GM19328 (cell line): ENCODE measurements around the gene DIP2C.

Source experiments
- ATAC-seq: cut with Tn5 transposase; IDR thresholded peaks from one replicate; pipeline ENCODE4 v1.9.1; 2021; ENCODE audit warnings: mild to moderate bottlenecking, moderate library complexity; ENCODE audit not compliant: unreplicated experiment

Gene DIP2C

DNA sequence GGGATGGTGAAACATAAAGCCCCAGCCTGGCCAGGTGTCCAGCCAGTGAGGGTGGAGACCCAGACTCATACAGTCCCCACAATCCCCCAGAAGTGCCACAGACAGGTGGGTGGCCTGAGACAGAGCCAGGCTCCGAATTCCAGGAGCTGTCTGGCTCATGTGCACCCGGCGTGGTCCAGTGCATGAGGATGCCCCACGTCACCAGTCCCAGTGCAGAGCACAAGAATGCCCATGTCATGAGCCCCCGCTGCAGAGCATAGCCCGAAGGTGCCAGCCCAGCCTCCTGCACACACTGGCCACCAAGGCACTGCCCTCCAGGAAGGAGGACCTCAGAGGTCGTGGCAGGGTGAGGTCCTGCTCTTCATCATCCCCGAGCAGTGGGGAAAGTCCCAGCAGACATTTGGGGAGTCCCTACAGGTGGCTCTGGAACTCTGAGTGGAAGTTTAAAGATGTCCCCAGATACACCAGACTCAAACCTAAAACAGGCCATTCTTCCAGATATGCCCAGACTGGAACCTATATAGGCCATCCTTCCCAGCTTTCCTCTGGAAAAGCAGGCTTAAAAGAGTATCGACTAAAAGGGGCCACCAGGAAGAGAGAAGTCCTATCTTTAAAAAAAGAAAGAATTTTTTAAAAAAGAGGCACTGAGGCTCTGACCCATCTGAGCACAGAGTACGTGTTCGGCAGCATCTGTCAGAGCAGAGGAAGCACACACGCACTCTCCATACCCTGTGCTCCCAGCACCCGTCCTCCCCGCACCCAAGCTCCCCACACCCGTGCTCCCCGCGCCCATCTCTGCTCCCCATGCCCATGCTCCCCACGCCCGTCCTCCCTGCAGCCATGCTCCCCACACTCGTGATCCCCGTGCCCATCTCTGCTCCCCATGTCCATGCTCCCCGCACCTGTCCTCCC, 11.5 kb downstream of the DIP2C start:
- no peak for ATAC-seq

DNA sequence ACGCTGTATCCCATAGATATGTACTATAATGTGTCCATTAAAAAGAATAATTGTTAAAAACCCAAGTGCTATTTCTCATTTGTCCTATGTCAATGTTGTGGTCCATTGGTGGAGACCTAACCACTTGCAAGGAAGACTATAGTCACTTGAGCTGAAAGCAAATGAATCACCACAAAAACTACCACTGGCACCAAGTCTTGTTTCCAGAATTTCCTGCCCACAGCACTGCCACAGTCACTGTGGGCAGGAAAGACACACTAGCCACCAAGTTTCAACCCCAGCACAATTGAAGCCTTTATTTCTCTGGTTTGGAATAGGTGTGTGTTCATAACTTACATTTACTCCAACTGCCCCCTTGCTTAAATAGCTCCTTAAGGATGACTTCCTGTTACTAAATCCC, 12.4 kb downstream of the DIP2C start:
- no peak for ATAC-seq

DNA sequence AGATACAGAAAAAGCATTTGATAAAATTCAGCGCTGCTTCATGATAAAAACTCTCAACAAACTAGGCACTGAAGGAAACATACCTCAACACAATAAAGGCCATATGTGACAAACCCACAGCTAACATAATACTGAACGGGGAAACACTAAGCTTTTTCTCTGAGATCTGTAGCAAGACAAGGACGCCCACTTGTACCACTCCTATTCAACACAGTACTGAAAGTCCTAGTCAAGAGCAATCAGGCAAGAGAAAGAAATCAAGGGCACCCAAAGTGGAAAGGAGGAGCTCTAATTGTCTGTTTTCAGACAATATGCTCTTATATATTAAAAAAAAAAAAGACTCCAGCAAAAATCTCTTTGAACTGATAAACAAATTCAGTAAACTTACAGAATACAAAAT, 13.3 kb downstream of the DIP2C start:
- ATAC-seq = no peak

DNA sequence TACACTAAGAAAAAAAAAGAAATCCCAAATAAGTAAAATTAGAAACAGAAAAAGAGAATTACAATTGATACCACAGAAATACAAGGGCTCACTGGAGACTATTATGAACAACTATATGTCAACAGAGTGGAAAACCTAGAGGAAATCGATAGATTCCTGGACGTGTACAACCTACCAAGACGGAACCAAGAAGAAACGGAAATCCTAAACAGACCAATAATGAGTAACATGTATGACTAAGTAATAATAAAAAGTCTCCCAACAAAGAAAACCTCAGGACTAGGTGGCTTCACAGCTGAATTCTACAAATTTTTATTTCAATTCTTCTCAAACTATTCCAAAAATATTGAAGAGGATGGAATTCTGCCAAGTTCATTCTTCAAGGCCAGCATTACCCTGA, 13.9 kb downstream of the DIP2C start:
- ATAC-seq = no peak

DNA sequence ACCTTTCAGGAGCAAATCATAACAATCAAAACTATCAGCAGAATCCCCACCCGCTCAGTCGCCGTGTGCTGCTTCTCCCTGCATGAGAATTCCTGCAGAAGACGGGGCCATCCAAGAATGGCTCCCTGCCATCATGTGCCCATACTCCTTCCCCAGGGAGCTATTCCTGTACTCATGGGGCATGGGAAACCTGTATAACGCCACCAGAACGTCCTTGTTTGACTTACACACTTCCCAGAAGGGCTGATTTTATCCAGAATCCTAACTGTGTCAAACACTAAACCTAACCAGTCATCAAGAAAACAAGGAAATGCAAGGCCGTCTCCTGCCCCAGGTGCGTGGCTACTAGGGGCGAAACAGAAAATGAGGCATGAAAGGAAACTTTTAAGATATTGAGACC, 16.0 kb downstream of the DIP2C start:
- no peak for ATAC-seq

DNA sequence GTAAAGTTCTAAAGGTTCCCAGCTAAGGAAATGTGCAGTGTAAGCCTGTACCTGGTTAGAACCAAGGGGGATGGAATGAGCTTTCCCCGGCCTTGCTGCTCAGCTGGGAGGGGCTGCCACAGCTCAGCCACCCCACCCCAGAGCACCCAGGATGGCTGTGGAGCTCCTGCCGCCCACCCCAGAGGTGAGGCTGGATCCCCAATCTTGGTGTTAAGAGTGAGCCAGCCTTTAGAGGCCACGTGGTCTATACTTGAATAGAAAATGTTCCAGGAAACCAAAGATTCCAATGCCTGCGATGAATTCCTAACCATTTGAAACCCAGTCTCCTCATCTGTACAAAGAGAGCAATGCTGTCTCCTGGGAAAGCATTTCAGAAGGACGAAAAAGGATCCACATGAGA, 16.5 kb downstream of the DIP2C start:
- no peak for ATAC-seq

DNA sequence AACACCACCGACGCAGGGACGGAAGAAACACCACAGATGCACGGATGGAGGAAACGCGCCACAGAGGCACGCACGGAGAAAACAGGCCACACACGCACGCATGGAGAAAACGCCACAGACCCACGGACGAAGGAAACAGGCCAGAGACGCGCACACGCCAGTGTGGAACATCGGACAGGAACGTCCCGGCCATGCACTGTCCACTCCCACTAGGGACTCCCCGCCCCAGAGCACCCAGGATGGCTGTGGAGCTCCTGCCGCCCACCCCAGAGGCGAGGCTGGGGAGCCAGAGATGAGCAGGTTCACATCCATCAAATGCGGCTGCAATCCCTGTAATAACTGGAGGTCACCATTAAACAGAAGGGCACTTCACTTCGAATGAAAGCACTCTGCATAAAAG, 17.3 kb downstream of the DIP2C start:
- no peak for ATAC-seq

DNA sequence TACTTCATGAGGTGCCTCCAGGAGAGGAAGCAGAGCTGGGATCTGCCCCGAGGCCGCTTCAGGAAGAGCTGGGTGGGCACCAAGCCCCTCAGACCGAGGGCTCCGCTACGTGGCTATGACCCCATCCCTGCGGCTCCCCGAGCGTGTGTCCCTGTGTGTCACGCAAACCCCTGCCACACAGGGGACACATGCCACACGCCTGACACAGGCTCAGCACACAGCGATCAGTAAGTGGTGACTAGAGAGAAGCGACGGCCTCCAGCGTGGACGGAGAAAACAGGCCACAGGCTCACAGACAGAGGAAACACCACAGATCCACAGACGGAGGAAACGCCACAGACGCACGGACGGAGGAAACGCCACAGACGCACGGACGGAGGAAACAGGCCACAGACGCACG, 18.5 kb downstream of the DIP2C start:
- no peak for ATAC-seq

DNA sequence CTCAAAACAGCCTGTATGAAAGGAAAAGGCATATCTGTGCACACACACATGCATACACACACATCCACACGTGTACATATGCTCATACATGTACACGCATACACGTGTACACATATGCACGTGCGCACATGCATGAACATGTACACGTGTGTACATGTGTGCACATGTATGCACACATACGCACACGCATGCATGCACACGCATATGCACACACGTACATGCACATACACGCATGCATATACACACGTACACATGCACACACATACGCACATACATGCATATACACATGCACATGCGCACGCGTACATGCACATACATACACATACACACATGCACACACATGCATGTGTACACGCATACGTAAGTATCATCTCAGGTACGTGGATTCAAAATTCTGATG, 19.4 kb downstream of the DIP2C start:
- no peak for ATAC-seq

DNA sequence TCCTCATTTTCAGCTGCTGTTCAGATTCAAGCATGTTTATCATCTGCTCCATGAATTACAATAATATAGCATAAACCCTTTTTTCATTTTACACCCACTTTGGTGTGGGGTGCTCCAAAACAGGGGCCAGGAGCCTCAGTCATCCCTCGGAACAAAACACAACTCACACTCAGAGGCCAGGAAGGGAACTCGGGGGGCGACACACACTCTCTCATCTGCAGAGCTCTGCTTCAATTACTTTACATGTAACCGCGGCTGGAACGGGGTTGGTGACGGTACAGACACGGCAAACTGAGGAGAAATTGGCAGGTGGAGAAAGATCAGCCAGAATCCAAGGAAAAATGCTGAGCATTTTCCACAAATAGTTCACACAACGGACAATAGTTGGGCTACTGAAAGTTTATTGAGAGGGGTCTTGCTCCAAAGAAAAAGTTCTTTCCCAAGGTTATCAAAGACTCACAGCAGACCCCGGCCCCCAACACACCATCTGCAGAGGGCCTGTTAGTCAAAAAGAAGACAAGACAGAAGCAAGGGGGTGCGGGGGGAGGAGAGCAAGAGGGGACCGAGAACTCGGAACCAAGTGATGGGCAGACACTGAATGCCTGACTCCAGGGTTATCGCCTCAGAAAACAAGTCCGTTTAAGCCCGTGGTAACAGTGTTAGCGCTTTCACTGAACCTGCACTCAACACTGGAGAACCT, 20.5 kb downstream of the DIP2C start:
- no peak for ATAC-seq

DNA sequence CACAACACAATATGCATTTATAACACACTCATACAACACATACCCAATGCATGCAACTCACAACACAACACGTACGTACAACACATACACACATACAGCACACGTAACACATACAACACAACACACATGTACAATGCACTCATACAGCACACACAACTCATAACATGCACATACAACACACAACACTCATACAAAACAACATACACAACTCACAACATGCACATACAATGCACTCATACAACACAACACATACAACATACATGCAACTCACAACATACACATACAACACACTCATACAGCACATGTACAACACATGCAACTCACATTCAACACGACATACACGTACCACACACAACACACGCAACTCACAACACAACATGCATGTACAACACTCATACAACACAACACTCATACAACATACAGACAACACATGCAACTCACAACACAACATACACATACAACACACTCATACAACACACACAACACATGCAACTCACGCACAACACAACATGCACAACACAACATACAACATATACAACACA, 21.8 kb downstream of the DIP2C start:
- no peak for ATAC-seq

DNA sequence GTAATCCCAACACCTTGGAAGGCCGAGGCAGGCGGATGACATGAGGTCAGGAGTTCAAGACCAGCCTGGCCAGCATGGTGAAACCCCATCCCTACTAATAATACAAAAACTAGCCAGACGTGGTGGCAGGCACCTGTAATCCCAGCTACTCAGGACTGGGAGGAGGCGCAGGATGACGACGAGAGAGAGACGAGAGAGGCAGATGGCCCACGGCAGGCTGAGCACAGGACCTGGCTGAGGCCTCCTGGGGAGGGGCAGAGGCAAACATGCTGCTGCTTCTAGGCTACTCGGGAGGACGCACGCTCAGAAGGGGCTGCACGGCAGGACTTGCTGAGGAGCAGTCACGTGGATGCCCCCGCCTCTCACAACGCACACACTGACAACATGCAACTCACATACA, 22.4 kb downstream of the DIP2C start:
- ATAC-seq = no peak

DNA sequence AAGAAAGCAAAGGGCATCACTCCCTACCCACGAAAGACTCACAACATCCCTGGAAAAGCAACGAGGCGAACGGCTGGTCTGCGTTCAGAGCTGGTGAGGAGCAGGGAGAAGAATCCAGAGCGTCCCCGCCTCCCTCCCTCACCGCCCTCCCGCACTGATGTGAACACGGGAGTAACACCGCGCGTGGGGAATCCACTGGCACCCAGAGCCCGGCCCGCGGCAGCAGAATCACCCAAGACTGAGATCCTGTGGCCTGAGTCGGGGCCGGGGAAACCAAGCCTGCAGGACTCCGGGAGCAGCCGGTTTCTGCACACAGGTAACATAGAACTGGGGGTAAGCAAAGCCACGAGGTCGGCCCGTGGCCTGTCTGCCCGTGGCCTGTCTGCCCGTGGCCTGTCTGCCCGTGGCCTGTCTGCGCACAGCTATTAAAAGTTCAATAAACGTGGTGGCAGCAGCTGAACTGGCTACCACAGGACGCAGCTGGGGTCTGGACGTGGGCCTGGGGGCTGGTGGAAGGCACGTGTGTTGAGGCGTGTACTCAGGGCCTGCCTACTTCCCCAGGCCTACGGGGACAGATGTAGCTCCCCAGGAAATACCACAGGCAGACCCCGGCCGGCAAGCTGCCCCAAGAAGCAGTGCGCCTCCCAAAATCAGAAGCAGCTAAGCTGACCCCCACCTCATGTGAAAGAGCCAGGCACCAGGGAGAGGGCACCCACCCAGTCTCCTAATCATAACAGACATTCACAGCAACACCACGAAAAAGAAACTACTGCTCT, 23.0 kb downstream of the DIP2C start:
- ATAC-seq = no peak

DNA sequence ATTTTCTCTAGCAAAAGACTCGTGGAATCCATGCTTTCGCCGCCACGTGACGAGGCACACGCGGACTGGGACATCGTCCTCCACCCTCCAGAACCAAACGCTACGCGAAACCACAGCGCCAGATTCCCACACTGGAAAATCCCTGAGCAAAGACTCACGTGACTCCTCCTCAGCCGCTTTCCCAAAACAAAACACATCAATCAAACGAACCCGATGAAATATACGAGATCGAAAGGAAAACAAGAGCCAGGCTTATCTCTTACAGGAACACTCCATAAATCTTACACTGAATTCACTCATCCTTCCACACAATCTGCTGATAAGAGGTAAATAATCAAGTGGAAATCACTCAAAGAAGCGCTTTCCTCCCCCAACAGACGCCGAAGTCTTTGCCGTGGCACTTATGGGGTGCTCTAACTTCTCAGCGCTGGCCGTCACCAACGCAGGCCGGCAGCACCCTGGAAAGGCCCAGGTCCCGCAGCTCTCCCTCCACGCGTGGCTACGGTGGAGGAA, 23.8 kb downstream of the DIP2C start:
- no peak for ATAC-seq

DNA sequence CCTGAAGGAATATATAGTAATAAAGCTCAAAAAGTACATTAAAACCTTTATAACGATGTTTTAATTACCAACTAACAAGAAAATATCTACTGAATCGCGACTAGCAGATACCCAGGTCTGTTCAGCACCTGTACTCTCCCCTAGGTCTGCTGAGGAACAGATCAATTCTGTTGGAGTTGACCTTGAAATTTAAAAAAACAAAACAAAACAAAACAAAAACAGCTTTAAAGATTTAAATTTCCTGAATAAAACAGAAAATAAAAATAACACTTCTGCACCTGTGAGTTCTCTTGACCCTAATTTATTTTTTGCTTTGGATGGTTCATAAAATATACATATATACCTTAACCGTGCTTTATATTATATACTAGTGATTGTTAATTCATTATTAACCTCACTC, 24.6 kb downstream of the DIP2C start:
- ATAC-seq = no peak

DNA sequence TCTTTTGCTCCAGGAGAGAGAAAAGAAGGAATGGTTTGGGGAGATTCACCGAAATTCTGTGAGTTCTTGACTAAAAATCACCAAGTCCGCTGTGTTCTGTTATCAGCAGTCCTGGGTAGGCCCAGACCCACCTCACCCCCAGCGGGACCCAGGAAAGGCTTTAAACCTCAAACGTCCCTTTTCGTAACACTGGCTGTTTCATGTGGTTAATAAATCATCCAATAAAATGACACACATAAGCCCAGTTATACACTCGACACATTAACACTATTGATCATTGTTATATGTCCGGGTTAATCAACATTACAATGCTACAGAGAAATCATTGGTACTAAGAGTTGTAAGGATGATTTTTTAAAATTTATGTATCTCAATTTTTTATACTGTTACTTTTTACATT, 25.2 kb downstream of the DIP2C start:
- no peak for ATAC-seq

DNA sequence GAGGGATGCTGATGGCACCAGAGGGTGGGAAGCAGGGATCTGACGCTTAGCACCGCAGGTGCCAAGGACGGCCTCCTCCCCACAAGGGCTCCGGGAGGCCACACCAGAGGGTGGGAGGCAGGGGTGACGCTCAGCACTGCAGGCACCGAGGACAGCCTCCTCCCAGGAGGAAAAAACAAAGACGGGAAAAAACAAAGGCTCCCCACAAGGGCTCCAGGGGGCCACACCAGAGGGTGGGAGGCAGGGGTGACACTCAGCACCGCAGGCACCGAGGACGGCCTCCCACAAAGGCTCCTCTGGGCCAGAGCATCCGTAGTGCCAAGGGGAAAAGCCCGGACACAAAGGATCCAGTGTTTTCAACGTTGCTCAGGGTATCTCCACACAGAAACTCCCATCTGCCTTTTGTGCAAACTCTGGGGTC, 25.6 kb downstream of the DIP2C start:
- ATAC-seq = no peak

DNA sequence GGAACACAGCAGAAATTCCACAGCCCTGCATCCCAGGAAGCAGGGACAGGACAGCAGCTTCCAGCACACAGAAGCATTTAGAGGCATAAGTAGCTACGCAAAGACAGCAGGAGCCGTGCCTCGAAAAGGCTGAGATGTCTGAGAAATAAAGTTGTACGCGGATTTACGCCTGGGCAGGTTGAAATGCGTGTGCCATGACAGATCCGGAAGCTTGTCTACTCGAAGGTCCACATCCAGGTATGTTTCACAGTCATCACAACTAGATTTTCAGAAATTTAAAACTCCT, 26.1 kb downstream of the DIP2C start:
- ATAC-seq = no peak

DNA sequence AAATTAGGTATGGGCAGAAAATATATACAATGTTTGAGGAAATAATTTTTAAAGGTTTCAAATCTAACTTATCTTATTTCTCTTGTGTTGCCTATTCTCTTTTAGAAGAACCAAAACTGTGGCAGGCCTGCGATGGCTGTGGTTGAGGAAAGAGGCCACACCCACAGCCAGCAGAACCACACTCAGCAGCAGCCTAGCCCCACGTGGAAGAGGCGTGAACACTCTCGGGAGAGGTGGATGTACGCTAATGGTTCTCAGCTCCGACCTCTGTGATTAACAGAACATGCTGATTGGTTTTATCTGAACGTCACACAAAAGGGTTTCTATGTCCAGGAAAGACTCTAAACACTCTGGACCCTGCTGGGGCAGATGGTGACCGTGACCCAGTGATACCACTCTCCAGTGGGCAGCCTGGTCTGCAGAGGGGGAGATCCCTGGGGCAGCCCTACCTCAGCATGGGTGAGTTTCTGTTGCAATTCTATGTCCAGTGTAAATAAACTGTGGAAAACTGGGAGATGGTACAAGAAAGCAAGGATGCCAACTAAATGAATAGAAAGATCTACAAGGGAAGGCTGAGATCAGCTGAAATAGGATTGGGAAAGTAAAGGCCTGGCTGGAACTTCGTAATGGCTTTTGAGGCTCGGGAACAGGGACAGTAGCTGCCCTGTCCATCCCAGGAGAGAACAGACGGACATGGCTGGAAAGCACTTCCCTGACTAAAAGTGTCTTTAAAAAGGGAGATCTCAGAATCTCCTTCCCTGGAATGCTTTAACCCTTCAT, 26.6 kb downstream of the DIP2C start:
- no peak for ATAC-seq

DNA sequence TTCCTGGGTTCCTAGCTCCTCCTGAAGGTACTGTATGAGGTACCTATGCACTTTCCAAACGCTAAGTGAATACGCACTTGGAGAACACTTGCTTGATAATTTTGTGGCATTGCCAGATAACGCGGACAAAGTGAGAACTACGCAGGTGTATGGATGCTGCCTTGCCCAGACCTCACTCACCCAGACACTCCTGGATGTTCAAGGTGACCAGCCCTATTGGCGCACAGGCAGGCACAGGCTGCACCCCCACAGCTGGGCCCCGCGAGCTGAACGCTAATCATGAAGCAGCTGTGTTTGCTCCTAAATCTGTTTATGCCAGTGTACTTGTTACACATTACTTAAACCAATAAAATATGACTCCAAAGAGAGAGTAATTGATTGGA, 27.3 kb downstream of the DIP2C start:
- ATAC-seq = no peak
